Keratinocyte (primary cell): Measurements from ENCODE around the gene RPS16. TPM values are rescaled to one million over a fixed set of nuclear protein-coding genes. Genes with fewer than 3 reads are reported as not detected.
A peak's percentile ranks its signal among the peaks of the same experiment; 100 is the strongest.

Experiments used
- DNase-seq: peaks from one replicate; pipeline ENCODE4 v3.0.0-alpha.2; 2011; ENCODE audit warnings: low read depth, missing footprints, low spot score
- FAIRE-seq: peaks from 2 replicates; lab custom pipeline; 2011; peaks lifted over from hg19 to GRCh38; lab: Jason Lieb, UNC
- H2AFZ ChIP-seq: 2 replicates; pipeline ENCODE4 v1.6.0; 2012; ENCODE audit warnings: low read length, control low read depth, inconsistent platforms; ENCODE audit not compliant: control insufficient read depth
- H3K27ac ChIP-seq: 2 replicates; pipeline ENCODE4 v1.5.1; 2011; ENCODE audit warnings: low read length; ENCODE audit not compliant: control insufficient read depth, insufficient read depth
- H3K27me3 ChIP-seq: 3 replicates; pipeline ENCODE4 v1.6.0; 2011; ENCODE audit warnings: low read length; ENCODE audit not compliant: control insufficient read depth, insufficient read depth; ENCODE audit errors: extremely low read depth
- H3K36me3 ChIP-seq, 2 experiments: 2 replicates in 1 of 2; 3 replicates in 1 of 2; pipeline ENCODE4 v1.5.1; 2011; ENCODE audit warnings: low read length in 2 of 2, mild to moderate bottlenecking in 1 of 2; ENCODE audit not compliant: control insufficient read depth in 2 of 2, insufficient read depth in 2 of 2; ENCODE audit errors: extremely low read depth in 1 of 2
- H3K4me1 ChIP-seq: 3 replicates; pipeline ENCODE4 v1.5.1; 2011; ENCODE audit warnings: low read length; ENCODE audit not compliant: control insufficient read depth, insufficient read depth; ENCODE audit errors: extremely low read depth
- H3K4me2 ChIP-seq: 3 replicates; pipeline ENCODE4 v1.6.0; 2011; ENCODE audit warnings: low read depth, low read length; ENCODE audit not compliant: control insufficient read depth, insufficient read depth; ENCODE audit errors: extremely low read depth
- H3K4me3 ChIP-seq, 3 experiments: fragments of 200-600 bp in 1 of 3; sonication (generic) in 1 of 3; 2 replicates in 2 of 3; 3 replicates in 1 of 3; pipeline ENCODE4 v1.5.1; 2011 to 2016; ENCODE audit warnings: low read length in 3 of 3, mild to moderate bottlenecking in 3 of 3, control low read depth in 2 of 3, inconsistent platforms in 1 of 3, low read depth in 1 of 3, mixed read lengths in 1 of 3, mixed run types in 1 of 3, moderate library complexity in 1 of 3; ENCODE audit not compliant: control insufficient read depth in 2 of 3, insufficient read depth in 2 of 3; ENCODE audit errors: extremely low read depth in 1 of 3
- H3K79me2 ChIP-seq: 2 replicates; pipeline ENCODE4 v1.6.0; 2012; ENCODE audit warnings: low read length; ENCODE audit not compliant: control insufficient read depth, insufficient read depth
- H3K9ac ChIP-seq: 3 replicates; pipeline ENCODE4 v1.6.0; 2011; ENCODE audit warnings: low read length; ENCODE audit not compliant: control insufficient read depth, insufficient read depth; ENCODE audit errors: extremely low read depth
- H3K9me1 ChIP-seq: 3 replicates; pipeline ENCODE4 v1.6.0; 2011; ENCODE audit warnings: low read length; ENCODE audit not compliant: control insufficient read depth, insufficient read depth; ENCODE audit errors: extremely low read depth
- H3K9me3 ChIP-seq: 2 replicates; pipeline ENCODE4 v1.5.1; 2012; ENCODE audit warnings: low read depth, low read length; ENCODE audit not compliant: control insufficient read depth
- H4K20me1 ChIP-seq: 3 replicates; pipeline ENCODE4 v1.6.0; 2011; ENCODE audit warnings: low read length; ENCODE audit not compliant: control insufficient read depth, insufficient read depth; ENCODE audit errors: extremely low read depth
- EZH2 ChIP-seq: IDR thresholded peaks from one replicate; pipeline ENCODE4 v1.6.1; 2012; ENCODE audit warnings: inconsistent platforms, mild to moderate bottlenecking, low read length, moderate library complexity
- dilution Hi-C: fragments of 300-500 bp; cut with MboI; formaldehyde crosslinking; loops from one replicate; pipeline ENCODE4 v1.7.0; 2020; ENCODE audit warnings: low sequenced_read_pairs; ENCODE audit not compliant: extremely low pct_ligation_motif_present
- polyA plus RNA-seq, 5 experiments: library from polyadenylated mRNA; depleted of rRNA in 3 of 5; stranded (reverse) in 3 of 5; stranded (forward) in 1 of 5; unstranded in 1 of 5; fragments of >200 nt; gene quantifications; 1 replicate in 1 of 5; 2 replicates in 3 of 5; 3 replicates in 1 of 5; pipeline versions ENCODE4 v1.2.1 to v1.2.3, GENCODE V29; 2011 to 2012; ENCODE audit warnings: missing spikeins in 2 of 5, low read depth in 1 of 5, low replicate concordance in 1 of 5
- TF ChIP-seq, protein P1 (sequence below), 3 experiments: IDR thresholded peaks in 1 of 3; conservative IDR thresholded peaks in 1 of 3; optimal IDR thresholded peaks in 1 of 3; 2 replicates in 2 of 3; 3 replicates in 1 of 3; pipeline versions ENCODE3 to v1.5.1; 2011; ENCODE audit warnings: low read length in 3 of 3, mild to moderate bottlenecking in 3 of 3, moderate library complexity in 2 of 3, control low read depth in 1 of 3, inconsistent platforms in 1 of 3; ENCODE audit not compliant: insufficient read depth in 2 of 3; ENCODE audit errors: extremely low read depth in 1 of 3

The RPS16 gene
- polyA plus RNA-seq, 1 donor (not counting 4 experiments of a cell fraction or from before 2014, with no cell fraction given): 1,323 TPM

DNA sequence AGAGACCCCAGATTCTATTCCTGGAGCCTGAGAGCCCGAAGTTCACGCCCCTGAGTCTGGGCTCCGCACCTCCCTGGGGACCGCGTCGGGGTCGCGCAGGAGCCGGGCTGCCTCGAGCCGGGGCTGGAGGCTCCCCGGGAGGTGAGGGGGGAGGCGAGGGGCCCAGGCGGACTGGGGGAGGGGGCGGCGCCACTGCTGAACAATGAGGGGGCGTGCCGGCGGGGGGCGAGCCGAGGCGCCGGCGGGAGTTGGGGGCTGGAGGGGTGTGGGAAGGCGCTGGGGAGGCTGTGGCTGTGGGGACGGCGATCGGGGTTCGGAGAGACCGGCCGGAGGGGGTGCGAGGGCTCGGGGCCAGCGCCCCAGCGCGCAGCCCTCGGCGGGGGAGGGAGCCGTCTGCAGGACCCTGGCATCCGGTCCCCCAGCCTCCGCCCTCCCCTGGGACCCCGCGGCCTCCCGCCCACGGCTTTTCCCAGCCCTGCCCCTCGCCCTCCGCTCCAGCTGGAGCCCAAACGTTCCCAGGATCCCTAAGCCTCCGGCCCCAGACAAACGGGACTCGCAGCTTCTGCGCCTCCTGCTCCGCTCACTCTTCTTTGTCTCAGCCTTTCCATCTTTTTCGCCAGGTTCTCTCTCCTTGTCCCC lies 22.4 kb downstream of the RPS16 start:
- Histone ChIP-seq H3K4me1 (peaks cover 20% of the 10 kb centered on the region), H3K4me2 (peak overlapping the region; percentile 83), H4K20me1 (no peaks in the 10 kb centered on the region), H2AFZ (peak overlapping the region; percentile 19), H3K27ac (peak overlapping the region; percentile 44), H3K4me3 (peak overlapping the region; percentile 67 to 88 (median 68)), H3K9me1 (no peaks in the 10 kb centered on the region), H3K36me3 (peaks cover 3 to 10% of the 10 kb centered on the region in 2 experiments), H3K27me3 (no peaks in the 10 kb centered on the region), H3K9ac (peak overlapping the region; percentile 78), H3K9me3 (no peaks in the 10 kb centered on the region), H3K79me2 (peaks cover 7% of the 10 kb centered on the region)
- TF ChIP-seq, protein P1, sequence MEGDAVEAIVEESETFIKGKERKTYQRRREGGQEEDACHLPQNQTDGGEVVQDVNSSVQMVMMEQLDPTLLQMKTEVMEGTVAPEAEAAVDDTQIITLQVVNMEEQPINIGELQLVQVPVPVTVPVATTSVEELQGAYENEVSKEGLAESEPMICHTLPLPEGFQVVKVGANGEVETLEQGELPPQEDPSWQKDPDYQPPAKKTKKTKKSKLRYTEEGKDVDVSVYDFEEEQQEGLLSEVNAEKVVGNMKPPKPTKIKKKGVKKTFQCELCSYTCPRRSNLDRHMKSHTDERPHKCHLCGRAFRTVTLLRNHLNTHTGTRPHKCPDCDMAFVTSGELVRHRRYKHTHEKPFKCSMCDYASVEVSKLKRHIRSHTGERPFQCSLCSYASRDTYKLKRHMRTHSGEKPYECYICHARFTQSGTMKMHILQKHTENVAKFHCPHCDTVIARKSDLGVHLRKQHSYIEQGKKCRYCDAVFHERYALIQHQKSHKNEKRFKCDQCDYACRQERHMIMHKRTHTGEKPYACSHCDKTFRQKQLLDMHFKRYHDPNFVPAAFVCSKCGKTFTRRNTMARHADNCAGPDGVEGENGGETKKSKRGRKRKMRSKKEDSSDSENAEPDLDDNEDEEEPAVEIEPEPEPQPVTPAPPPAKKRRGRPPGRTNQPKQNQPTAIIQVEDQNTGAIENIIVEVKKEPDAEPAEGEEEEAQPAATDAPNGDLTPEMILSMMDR (optimal IDR thresholded peaks at IDR 0.05 in 1 of 3, IDR thresholded peaks at IDR 0.05 in 1 of 3, conservative IDR thresholded peaks at IDR 0.05 in 1 of 3; ENCODE audit: extremely low read depth in 1 of 3, insufficient read depth in 2 of 3, low read length in 3 of 3): no peak
- TF ChIP-seq EZH2: no peak
- no peak for FAIRE-seq
- no peak for DNase-seq
- dilution Hi-C loops: no loop called here

DNA sequence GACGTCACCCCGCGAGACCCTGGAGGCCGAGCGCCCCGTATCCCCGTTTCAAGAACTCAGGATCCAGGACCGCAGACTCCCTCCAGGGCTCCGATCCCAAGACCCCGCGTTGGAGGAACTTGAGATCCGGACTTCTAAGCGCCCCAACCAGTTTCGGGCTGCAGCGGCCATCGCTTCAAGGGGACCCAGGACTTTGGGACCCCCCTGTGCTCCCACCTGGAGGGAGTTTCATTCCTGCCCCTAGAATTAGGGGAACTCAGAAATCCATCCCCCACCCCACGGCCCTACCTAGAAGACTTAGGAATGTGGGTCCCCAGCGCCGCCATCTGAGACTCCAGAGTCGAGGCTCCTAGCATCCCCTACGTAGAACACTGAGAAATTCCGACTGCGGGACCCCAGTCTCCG lies 22.9 kb downstream of the RPS16 start:
- H3K27ac ChIP-seq: peak overlapping the region; percentile 44

More for the DNA sequence above, 22.9 kb downstream of the RPS16 start:
- H3K4me3 ChIP-seq: peak overlapping the region; percentile 67 to 88 (median 68)
- peak overlapping the region; percentile 34 for H2AFZ ChIP-seq
- H3K4me2 ChIP-seq: peak overlapping the region; percentile 61
- H3K9ac ChIP-seq: peak overlapping the region; percentile 78
- dilution Hi-C loops: no loop called here
- peaks cover 7 to 15% of the 10 kb centered on the region in 2 experiments for H3K36me3 ChIP-seq
- DNase-seq (no peak), FAIRE-seq (no peak)
- H3K4me1 ChIP-seq: peaks cover 20% of the 10 kb centered on the region
- no peaks in the 10 kb centered on the region for H3K27me3 ChIP-seq
- H3K9me3 ChIP-seq: no peaks in the 10 kb centered on the region
- TF ChIP-seq, protein P1 (optimal IDR thresholded peaks at IDR 0.05 in 1 of 3, IDR thresholded peaks at IDR 0.05 in 1 of 3, conservative IDR thresholded peaks at IDR 0.05 in 1 of 3; ENCODE audit: extremely low read depth in 1 of 3, insufficient read depth in 2 of 3, low read length in 3 of 3): no peak
- no peak for TF ChIP-seq EZH2
- peaks cover 12% of the 10 kb centered on the region for H3K79me2 ChIP-seq
- no peaks in the 10 kb centered on the region for H4K20me1 ChIP-seq
- H3K9me1 ChIP-seq: no peaks in the 10 kb centered on the region
